ENCODE data around the gene HOXA4.

Gene HOXA4

GRCh38 chr7:27126596-27127327 is 3.8 kb downstream of the HOXA4 start:
- Mint-ChIP-seq H3K4me3 (peak overlapping the region; percentile 98), H3K4me1 (peaks cover 86% of the 10 kb centered on the region), H3K9me3 (no peaks in the 10 kb centered on the region), H3K27me3 (ENCODE audit: low read depth, poor library complexity) (no peaks in the 10 kb centered on the region), H3K36me3 (ENCODE audit: low read depth) (peaks cover 55% of the 10 kb centered on the region), H3K27ac (peak overlapping the region; percentile 100)
- no peak for DNase-seq
- no peak for TF ChIP-seq CTCF (IDR thresholded peaks at IDR 0.05)

GRCh38 chr7:27125986-27126394 is 4.6 kb downstream of the HOXA4 start:
- Mint-ChIP-seq H3K36me3 (ENCODE audit: low read depth) (peaks cover 57% of the 10 kb centered on the region), H3K27me3 (ENCODE audit: low read depth, poor library complexity) (no peaks in the 10 kb centered on the region), H3K9me3 (no peaks in the 10 kb centered on the region), H3K27ac (peak overlapping the region; percentile 100), H3K4me1 (peaks cover 86% of the 10 kb centered on the region), H3K4me3 (peak overlapping the region; percentile 98)
- TF ChIP-seq CTCF (IDR thresholded peaks at IDR 0.05): no peak
- DNase-seq: no peak

GRCh38 chr7:27124902-27125689 is 5.5 kb downstream of the HOXA4 start:
- H3K36me3 Mint-ChIP-seq (ENCODE audit: low read depth): peaks cover 57% of the 10 kb centered on the region
- H3K4me1 Mint-ChIP-seq: peaks cover 95% of the 10 kb centered on the region
- H3K27me3 Mint-ChIP-seq (ENCODE audit: low read depth, poor library complexity): no peaks in the 10 kb centered on the region
- H3K4me3 Mint-ChIP-seq: peak overlapping the region; percentile 98
- H3K27ac Mint-ChIP-seq: peak overlapping the region; percentile 100
- no peak for DNase-seq
- TF ChIP-seq CTCF (IDR thresholded peaks at IDR 0.05): no peak
- H3K9me3 Mint-ChIP-seq: no peaks in the 10 kb centered on the region

GRCh38 chr7:27124096-27124901 is 6.3 kb downstream of the HOXA4 start:
- no peak for TF ChIP-seq CTCF (IDR thresholded peaks at IDR 0.05)
- H3K36me3 Mint-ChIP-seq (ENCODE audit: low read depth): peaks cover 58% of the 10 kb centered on the region
- peak overlapping the region; percentile 98 for H3K4me3 Mint-ChIP-seq

GRCh38 chr7:27123477-27124053 is 7.0 kb downstream of the HOXA4 start:
- Mint-ChIP-seq H3K27ac (peak overlapping the region; percentile 100), H3K9me3 (no peaks in the 10 kb centered on the region), H3K4me1 (peaks cover 100% of the 10 kb centered on the region), H3K36me3 (ENCODE audit: low read depth) (peaks cover 58% of the 10 kb centered on the region), H3K4me3 (peak overlapping the region; percentile 98), H3K27me3 (ENCODE audit: low read depth, poor library complexity) (no peaks in the 10 kb centered on the region)
- peak; percentile 35 for DNase-seq
- TF ChIP-seq CTCF (IDR thresholded peaks at IDR 0.05): no peak

More at GRCh38 chr7:27124096-27124901, 6.3 kb downstream of the HOXA4 start:
- DNase-seq: peak; percentile 81
- peaks cover 100% of the 10 kb centered on the region for H3K4me1 Mint-ChIP-seq
- no peaks in the 10 kb centered on the region for H3K9me3 Mint-ChIP-seq
- no peaks in the 10 kb centered on the region for H3K27me3 Mint-ChIP-seq (ENCODE audit: low read depth, poor library complexity)
- H3K27ac Mint-ChIP-seq: peak overlapping the region; percentile 100
